HepG2 (cell line): ENCODE measurements around the gene AUNIP. TPM values are rescaled to one million over a fixed set of nuclear protein-coding genes. Genes with fewer than 3 reads are reported as not detected.

Source experiments
- ATAC-seq: fragments of 200-7000 bp; cut with Tn5 transposase; 3 replicates; pipeline ENCODE4 v1.9.1; 2020; ENCODE audit warnings: mild to moderate bottlenecking, moderate library complexity
- BruUV-seq: library from RNA; stranded (reverse); fragments of 400-500 nt; replicated peaks from 2 replicates; lab custom pipeline; 2021; lab: Mats Ljungman, UMichigan
- CTCF ChIA-PET: fragments of 300-600 bp; formaldehyde crosslinking; extraction: SDS; loops from one replicate; lab custom pipeline; 2021; ENCODE audit warnings: low total read pairs, inconsistent platforms, low intra/inter-chr PET ratio; lab: Yijun Ruan, JAX
- POLR2A ChIA-PET: fragments of 350-600 bp; sonication (Branson Sonifier 250); formaldehyde crosslinking; loops from one replicate; lab custom pipeline; 2020; ENCODE audit warnings: antibody characterized with exemption, inconsistent platforms; lab: Yijun Ruan, JAX
- DNase-seq: peaks from one replicate; pipeline ENCODE4 v3.0.0-alpha.2; 2015; ENCODE audit warnings: low spot score
- FAIRE-seq: peaks from 3 replicates; lab custom pipeline; 2011; peaks lifted over from hg19 to GRCh38; lab: Jason Lieb, UNC
- H2AFZ ChIP-seq: one replicate; pipeline ENCODE4 v1.6.1; 2011; ENCODE audit warnings: low read length, inconsistent platforms
- H3K27ac ChIP-seq: fragments of 300-600 bp; 3 replicates; pipeline ENCODE4 v1.8.0; 2011; ENCODE audit warnings: mixed run types, mild to moderate bottlenecking, mixed read lengths, low read length, inconsistent platforms; ENCODE audit not compliant: insufficient read depth; ENCODE audit errors: extremely low read length
- H3K27me3 ChIP-seq, 2 experiments: fragments of 200-600 bp in 1 of 2; 2 replicates in 1 of 2; 3 replicates in 1 of 2; pipeline versions ENCODE4 v1.6.0 to v1.8.0; 2011; ENCODE audit warnings: low read length in 2 of 2, mild to moderate bottlenecking in 2 of 2, moderate library complexity in 2 of 2, inconsistent platforms in 1 of 2; ENCODE audit not compliant: insufficient read depth in 2 of 2, control insufficient read depth in 1 of 2
- H3K36me3 ChIP-seq, 2 experiments: fragments of 200-600 bp in 1 of 2; replicated peaks in 1 of 2; 2 replicates in 1 of 2; 3 replicates in 1 of 2; pipeline versions ENCODE4 v1.5.1 to v1.8.0; 2011; ENCODE audit warnings: low read length in 2 of 2, inconsistent platforms in 1 of 2; ENCODE audit not compliant: insufficient read depth in 2 of 2, control insufficient read depth in 1 of 2
- H3K4me1 ChIP-seq: 2 replicates; pipeline ENCODE4 v1.5.1; 2012; ENCODE audit warnings: low read length, inconsistent platforms; ENCODE audit not compliant: insufficient read depth
- H3K4me2 ChIP-seq: 2 replicates; pipeline ENCODE4 v1.6.0; 2011; ENCODE audit warnings: low read depth, low read length, inconsistent platforms
- H3K4me3 ChIP-seq, 3 experiments: fragments of 200-600 bp in 1 of 3; sonication (generic), shearing (Covaris generic) in 1 of 3; replicated peaks in 1 of 3; 2 replicates each; pipeline ENCODE4 v1.5.1; 2011 to 2016; ENCODE audit warnings: low read length in 3 of 3, inconsistent platforms in 2 of 3, low read depth in 2 of 3, mild to moderate bottlenecking in 2 of 3, control low read depth in 1 of 3, mixed read lengths in 1 of 3; ENCODE audit not compliant: insufficient read depth in 1 of 3
- H3K79me2 ChIP-seq: one replicate; pipeline ENCODE4 v1.6.1; 2011; ENCODE audit warnings: low read length, inconsistent platforms; ENCODE audit not compliant: insufficient read depth
- H3K9ac ChIP-seq: 2 replicates; pipeline ENCODE4 v1.6.0; 2011; ENCODE audit warnings: mild to moderate bottlenecking, low read depth, low read length, inconsistent platforms; ENCODE audit not compliant: insufficient read depth
- H3K9me3 ChIP-seq: 2 replicates; pipeline ENCODE4 v1.5.1; 2012; ENCODE audit warnings: mild to moderate bottlenecking, low read length
- H4K20me1 ChIP-seq: 2 replicates; pipeline ENCODE4 v1.6.0; 2011; ENCODE audit warnings: inconsistent platforms, mild to moderate bottlenecking, low read length, moderate library complexity; ENCODE audit not compliant: insufficient read depth
- AGO1 ChIP-seq: fragments of 200-400 bp; formaldehyde crosslinking; IDR thresholded peaks from 2 replicates; pipeline ENCODE4 v1.6.1; 2017; ENCODE audit warnings: mild to moderate bottlenecking, low read depth, low read length, moderate library complexity; ENCODE audit not compliant: poor library complexity, severe bottlenecking
- FOXJ3 ChIP-seq: sonication (generic); formaldehyde crosslinking; IDR thresholded peaks from 2 replicates; pipeline ENCODE4 v1.4.0; 2020; ENCODE audit warnings: missing genetic modification reagents, mild to moderate bottlenecking, borderline replicate concordance
- IKZF4 ChIP-seq: sonication (generic); formaldehyde crosslinking; IDR thresholded peaks from 2 replicates; pipeline ENCODE4 v1.5.1; 2020; ENCODE audit warnings: borderline replicate concordance, mild to moderate bottlenecking, low read depth, missing genetic modification reagents; ENCODE audit errors: not compliant biosample characterization
- MIER2 ChIP-seq: IDR thresholded peaks from 2 replicates; pipeline ENCODE4 v1.6.1; 2016; ENCODE audit warnings: missing biosample characterization, missing genetic modification reagents
- NR2F1 ChIP-seq, 2 experiments: fragments of 450-650 bp in 1 of 2; formaldehyde crosslinking in 1 of 2; IDR thresholded peaks; 2 replicates each; pipeline versions ENCODE4 v1.5.0 to v1.6.1; 2016 to 2020; ENCODE audit warnings: mild to moderate bottlenecking in 1 of 2, missing compliant biosample characterization in 1 of 2, missing genetic modification reagents in 1 of 2, moderate library complexity in 1 of 2
- POLR2G ChIP-seq: fragments of 200-400 bp; formaldehyde crosslinking; IDR thresholded peaks from 2 replicates; pipeline ENCODE4 v1.6.1; 2018; ENCODE audit warnings: mild to moderate bottlenecking, low read depth, low read length, moderate library complexity
- TEAD3 ChIP-seq: optimal IDR thresholded peaks from 2 replicates; pipeline ENCODE3; 2016; ENCODE audit warnings: borderline replicate concordance
- ZNF121 ChIP-seq: sonication (generic); formaldehyde crosslinking; IDR thresholded peaks from 2 replicates; pipeline ENCODE4 v1.5.0; 2020; ENCODE audit warnings: mild to moderate bottlenecking, missing genetic modification reagents
- ZNF136 ChIP-seq: sonication (generic); formaldehyde crosslinking; IDR thresholded peaks from 2 replicates; pipeline ENCODE4 v1.8.1; 2022; ENCODE audit warnings: low read depth, mild to moderate bottlenecking, moderate library complexity, missing genetic modification reagents
- ZNF230 ChIP-seq: sonication (generic); formaldehyde crosslinking; IDR thresholded peaks from 2 replicates; pipeline ENCODE4 v1.4.0; 2020; ENCODE audit warnings: mild to moderate bottlenecking, missing genetic modification reagents
- ZNF326 ChIP-seq: sonication (generic); formaldehyde crosslinking; IDR thresholded peaks from 2 replicates; pipeline ENCODE4 v1.4.0; 2020; ENCODE audit warnings: missing genetic modification reagents, borderline replicate concordance
- ZNF761 ChIP-seq: sonication (generic); formaldehyde crosslinking; conservative IDR thresholded peaks from 2 replicates; pipeline ENCODE4 v1.4.0; 2020; ENCODE audit warnings: mild to moderate bottlenecking, missing genetic modification reagents
- ZNF800 ChIP-seq: sonication (generic); formaldehyde crosslinking; IDR thresholded peaks from 2 replicates; pipeline ENCODE4 v1.4.0; 2020; ENCODE audit warnings: missing genetic modification reagents
- ZNF850 ChIP-seq: sonication (generic); formaldehyde crosslinking; conservative IDR thresholded peaks from 2 replicates; pipeline ENCODE4 v1.9.0; 2021; ENCODE audit warnings: mild to moderate bottlenecking, missing genetic modification reagents
- WGBS: methylation state at CpG from one replicate; pipeline ENCODE4 v1.1.6; 2017; ENCODE audit warnings: low lambda C conversion rate; 5-methylcytosine and 5-hydroxymethylcytosine counted together
- in situ Hi-C: cut with HindIII; loops from 2 replicates; pipeline ENCODE4 v1.10.0; 2017; ENCODE audit warnings: low pct_unique_long_range_greater_than_20kb; ENCODE audit not compliant: extremely low pct_ligation_motif_present
- intact Hi-C: fragments of 100-400 bp; cut with micrococcal nuclease; formaldehyde crosslinking; loops from one replicate; pipeline ENCODE4 v1.10.0; 2022; ENCODE audit not compliant: unreplicated experiment
- polyA plus RNA-seq, 8 experiments: library from polyadenylated mRNA; depleted of rRNA in 3 of 8; stranded (reverse) in 7 of 8; unstranded in 1 of 8; fragments of >200 nt; fragmentation: Illumina TruSeq in 4 of 8; extraction: Trizol in 4 of 8; gene quantifications; 2 replicates each; pipeline versions ENCODE4 v1.2.1 to v1.2.3, GENCODE V29; 2011 to 2016; ENCODE audit warnings: low read depth in 4 of 8, missing spikeins in 1 of 8, mixed read lengths in 1 of 8; ENCODE audit not compliant: insufficient read depth in 1 of 8
- total RNA-seq, 5 experiments: library from RNA; depleted of rRNA; stranded (reverse); fragments of >200 nt; fragmentation: Illumina TruSeq; extraction: Trizol; gene quantifications; 2 replicates each; pipeline ENCODE4 v1.2.3, GENCODE V29; 2016; ENCODE audit warnings: low read depth in 1 of 5
- TF ChIP-seq, protein P1 (sequence below): sonication (generic); formaldehyde crosslinking; IDR thresholded peaks from 2 replicates; pipeline ENCODE4 v1.5.1; 2020; ENCODE audit warnings: mild to moderate bottlenecking, missing genetic modification reagents, borderline replicate concordance

The AUNIP gene
- total and polyA plus RNA-seq, 2 of the 13 experiments (the other 11 are each of a cell fraction or from before 2014, with no cell fraction given) = 3.8 to 12.3 TPM

DNA sequence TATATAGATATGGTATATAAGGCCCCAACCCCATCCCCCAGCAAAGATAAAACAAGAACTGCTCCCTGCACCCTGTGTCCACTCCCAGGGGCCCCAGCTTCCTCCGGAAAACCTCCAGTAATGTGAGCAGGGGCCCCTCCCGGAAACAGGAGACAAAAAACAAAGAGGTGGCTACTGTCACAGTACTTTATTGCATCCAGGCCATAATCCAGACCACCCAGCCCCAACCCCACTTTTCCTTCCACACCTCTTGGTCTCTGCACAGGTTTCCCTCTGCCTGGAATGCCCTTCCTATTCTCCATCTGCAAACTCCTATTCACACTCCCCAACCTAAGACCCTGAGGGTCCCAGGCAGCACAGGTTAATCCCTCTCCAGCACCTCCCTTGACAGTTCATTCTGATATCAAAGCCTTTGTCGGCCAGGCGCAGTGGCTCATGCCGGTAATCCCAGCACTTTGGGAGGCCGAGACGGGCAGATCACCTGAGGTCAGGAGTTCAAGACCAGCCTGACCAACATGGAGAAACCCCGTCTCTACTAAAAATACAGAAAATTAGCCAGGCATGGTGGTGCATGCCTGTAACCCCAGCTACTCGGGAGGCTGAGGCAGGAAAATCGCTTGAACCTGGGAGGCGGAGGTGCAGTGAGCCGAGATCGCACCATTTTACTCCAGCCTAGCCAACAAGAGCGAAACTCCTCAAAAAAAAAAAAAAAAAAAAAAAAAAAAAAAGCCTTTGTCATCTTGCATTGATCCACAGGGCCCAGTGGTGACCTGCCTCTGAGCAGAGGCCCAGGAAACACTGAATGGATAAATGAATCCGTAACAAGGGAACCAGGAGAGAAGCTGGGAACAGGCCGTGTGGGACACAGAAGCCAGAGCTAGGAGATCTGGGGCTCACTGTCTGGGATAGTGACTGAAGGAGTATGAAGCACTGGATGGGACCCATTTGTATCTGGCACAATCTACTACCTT, 2.3 kb upstream of the AUNIP start:
- WGBS = 29% methylated on average over 16 of the region's 16 CpGs
- no peaks in the 10 kb centered on the region for H4K20me1 ChIP-seq
- no peaks in the 10 kb centered on the region for H3K9me3 ChIP-seq
- intact Hi-C loops (no loop called here), in situ Hi-C loops (no loop called here)
- DNase-seq (peak; percentile 82), ATAC-seq (peak; percentile 58), FAIRE-seq (no peak)
- H3K9ac ChIP-seq = peak overlapping the region; percentile 39
- POLR2A ChIA-PET = interaction anchor here (0.7 to 5.4 kb wide), 4 partner anchors 9 to 136 kb away, joined by 4 to 32 read pairs (median 4); partner anchors contain the start of gene PAQR7
- H3K27ac ChIP-seq = peak overlapping the region; percentile 87
- H3K36me3 ChIP-seq = peaks cover 8 to 15% of the 10 kb centered on the region in 2 experiments; a peak in 4 of 5 replicates
- peak overlapping the region; percentile 14 to 94 (median 34); a peak in 3 of 6 replicates for H3K4me3 ChIP-seq
- H3K79me2 ChIP-seq = peaks cover 17% of the 10 kb centered on the region
- no peaks in the 10 kb centered on the region; a peak in 1 of 5 replicates for H3K27me3 ChIP-seq
- H2AFZ ChIP-seq = no peak overlapping the region
- CTCF ChIA-PET = no interaction called here
- TSS peak; percentile 33 for BruUV-seq
- peak overlapping the region; percentile 69 for H3K4me2 ChIP-seq
- peaks cover 59% of the 10 kb centered on the region for H3K4me1 ChIP-seq
- TF ChIP-seq IKZF4 (no peak), FOXJ3 (peak; percentile 36; the same call in 1 of the 2 replicates), ZNF850 (CRISPR knock-in tag) (no peak), ZNF326 (no peak), NR2F1 (CRISPR knock-in tag; IDR thresholded peaks at IDR 0.05) (peak in 1 of 2 experiments; percentile 56; a peak in 1 of 4 replicates), ZNF761 (CRISPR knock-in tag) (no peak), POLR2G (no peak; the same call in none of the 2 replicates), ZNF800 (CRISPR knock-in tag) (no peak), MIER2 (CRISPR knock-in tag) (no peak), ZNF230 (no peak), AGO1 (no peak), ZNF121 (CRISPR knock-in tag) (no peak), ZNF136 (CRISPR knock-in tag) (no peak), TEAD3 (peak; percentile 54)
- TF ChIP-seq, protein P1, sequence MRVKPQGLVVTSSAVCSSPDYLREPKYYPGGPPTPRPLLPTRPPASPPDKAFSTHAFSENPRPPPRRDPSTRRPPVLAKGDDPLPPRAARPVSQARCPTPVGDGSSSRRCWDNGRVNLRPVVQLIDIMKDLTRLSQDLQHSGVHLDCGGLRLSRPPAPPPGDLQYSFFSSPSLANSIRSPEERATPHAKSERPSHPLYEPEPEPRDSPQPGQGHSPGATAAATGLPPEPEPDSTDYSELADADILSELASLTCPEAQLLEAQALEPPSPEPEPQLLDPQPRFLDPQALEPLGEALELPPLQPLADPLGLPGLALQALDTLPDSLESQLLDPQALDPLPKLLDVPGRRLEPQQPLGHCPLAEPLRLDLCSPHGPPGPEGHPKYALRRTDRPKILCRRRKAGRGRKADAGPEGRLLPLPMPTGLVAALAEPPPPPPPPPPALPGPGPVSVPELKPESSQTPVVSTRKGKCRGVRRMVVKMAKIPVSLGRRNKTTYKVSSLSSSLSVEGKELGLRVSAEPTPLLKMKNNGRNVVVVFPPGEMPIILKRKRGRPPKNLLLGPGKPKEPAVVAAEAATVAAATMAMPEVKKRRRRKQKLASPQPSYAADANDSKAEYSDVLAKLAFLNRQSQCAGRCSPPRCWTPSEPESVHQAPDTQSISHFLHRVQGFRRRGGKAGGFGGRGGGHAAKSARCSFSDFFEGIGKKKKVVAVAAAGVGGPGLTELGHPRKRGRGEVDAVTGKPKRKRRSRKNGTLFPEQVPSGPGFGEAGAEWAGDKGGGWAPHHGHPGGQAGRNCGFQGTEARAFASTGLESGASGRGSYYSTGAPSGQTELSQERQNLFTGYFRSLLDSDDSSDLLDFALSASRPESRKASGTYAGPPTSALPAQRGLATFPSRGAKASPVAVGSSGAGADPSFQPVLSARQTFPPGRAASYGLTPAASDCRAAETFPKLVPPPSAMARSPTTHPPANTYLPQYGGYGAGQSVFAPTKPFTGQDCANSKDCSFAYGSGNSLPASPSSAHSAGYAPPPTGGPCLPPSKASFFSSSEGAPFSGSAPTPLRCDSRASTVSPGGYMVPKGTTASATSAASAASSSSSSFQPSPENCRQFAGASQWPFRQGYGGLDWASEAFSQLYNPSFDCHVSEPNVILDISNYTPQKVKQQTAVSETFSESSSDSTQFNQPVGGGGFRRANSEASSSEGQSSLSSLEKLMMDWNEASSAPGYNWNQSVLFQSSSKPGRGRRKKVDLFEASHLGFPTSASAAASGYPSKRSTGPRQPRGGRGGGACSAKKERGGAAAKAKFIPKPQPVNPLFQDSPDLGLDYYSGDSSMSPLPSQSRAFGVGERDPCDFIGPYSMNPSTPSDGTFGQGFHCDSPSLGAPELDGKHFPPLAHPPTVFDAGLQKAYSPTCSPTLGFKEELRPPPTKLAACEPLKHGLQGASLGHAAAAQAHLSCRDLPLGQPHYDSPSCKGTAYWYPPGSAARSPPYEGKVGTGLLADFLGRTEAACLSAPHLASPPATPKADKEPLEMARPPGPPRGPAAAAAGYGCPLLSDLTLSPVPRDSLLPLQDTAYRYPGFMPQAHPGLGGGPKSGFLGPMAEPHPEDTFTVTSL (CRISPR knock-in tag) = peak; percentile 48; the same call in 1 of the 2 replicates
